KMS-11 (cell line): ENCODE measurements around the gene PTBP2.

Source experiments
- H2AFZ ChIP-seq: fragments of 200-600 bp; sonication (generic); 2 replicates; pipeline ENCODE4 v1.6.1; 2016; ENCODE audit warnings: antibody characterized with exemption, mixed run types, low read depth
- H3K27ac ChIP-seq: fragments of 200-600 bp; sonication (generic); 2 replicates; pipeline ENCODE4 v1.6.1; 2016; ENCODE audit warnings: mild to moderate bottlenecking, mixed run types
- H3K27me3 ChIP-seq: fragments of 200-600 bp; sonication (generic); 2 replicates; pipeline ENCODE4 v1.6.1; 2017; ENCODE audit warnings: mild to moderate bottlenecking, low read depth, mixed run types, moderate library complexity; ENCODE audit not compliant: insufficient read depth
- H3K36me3 ChIP-seq: fragments of 200-600 bp; sonication (generic); 2 replicates; pipeline ENCODE4 v1.6.1; 2017; ENCODE audit warnings: mild to moderate bottlenecking, mixed run types; ENCODE audit not compliant: insufficient read depth
- H3K4me1 ChIP-seq: fragments of 200-600 bp; sonication (generic); 2 replicates; pipeline ENCODE4 v1.6.1; 2016; ENCODE audit warnings: mild to moderate bottlenecking, low read depth, mixed run types; ENCODE audit not compliant: poor library complexity, severe bottlenecking
- H3K4me2 ChIP-seq: fragments of 200-600 bp; sonication (generic); 2 replicates; pipeline ENCODE4 v1.7.0; 2016; ENCODE audit warnings: mild to moderate bottlenecking, mixed run types
- H3K4me3 ChIP-seq: fragments of 200-600 bp; sonication (generic); IDR thresholded peaks from 2 replicates; pipeline ENCODE4 v1.6.1; 2017; ENCODE audit warnings: low read depth, low read length, mixed read lengths; ENCODE audit not compliant: insufficient read depth
- H3K79me2 ChIP-seq: fragments of 200-600 bp; sonication (generic); 2 replicates; pipeline ENCODE4 v1.6.1; 2016; ENCODE audit warnings: low read depth, mixed run types; ENCODE audit not compliant: insufficient read depth
- H3K9ac ChIP-seq: fragments of 200-600 bp; sonication (generic); 2 replicates; pipeline ENCODE4 v1.6.1; 2016; ENCODE audit warnings: mild to moderate bottlenecking, mixed run types
- H4K20me1 ChIP-seq: fragments of 200-600 bp; sonication (generic); 2 replicates; pipeline ENCODE4 v1.6.1; 2016; ENCODE audit warnings: mild to moderate bottlenecking, mixed run types; ENCODE audit not compliant: insufficient read depth
- CTCF ChIP-seq: fragments of 200-600 bp; sonication (generic); conservative IDR thresholded peaks from 2 replicates; pipeline ENCODE4 v1.6.1; 2017; ENCODE audit warnings: low read depth, mild to moderate bottlenecking, antibody characterized with exemption, low read length, moderate library complexity, mixed read lengths

Gene PTBP2

GRCh38 chr1:96861836-96862235 lies 140.3 kb downstream of the PTBP2 start:
- H3K4me2 ChIP-seq = no peak overlapping the region
- no peaks in the 10 kb centered on the region for H3K27me3 ChIP-seq
- no peak overlapping the region for H2AFZ ChIP-seq
- H3K36me3 ChIP-seq = no peaks in the 10 kb centered on the region
- H3K27ac ChIP-seq = no peak overlapping the region
- no peak for TF ChIP-seq CTCF
- H3K4me1 ChIP-seq = no peaks in the 10 kb centered on the region
- H3K4me3 ChIP-seq = no peak overlapping the region
- H3K9ac ChIP-seq = no peak overlapping the region
- H4K20me1 ChIP-seq = no peaks in the 10 kb centered on the region
- H3K79me2 ChIP-seq = no peaks in the 10 kb centered on the region

DNA sequence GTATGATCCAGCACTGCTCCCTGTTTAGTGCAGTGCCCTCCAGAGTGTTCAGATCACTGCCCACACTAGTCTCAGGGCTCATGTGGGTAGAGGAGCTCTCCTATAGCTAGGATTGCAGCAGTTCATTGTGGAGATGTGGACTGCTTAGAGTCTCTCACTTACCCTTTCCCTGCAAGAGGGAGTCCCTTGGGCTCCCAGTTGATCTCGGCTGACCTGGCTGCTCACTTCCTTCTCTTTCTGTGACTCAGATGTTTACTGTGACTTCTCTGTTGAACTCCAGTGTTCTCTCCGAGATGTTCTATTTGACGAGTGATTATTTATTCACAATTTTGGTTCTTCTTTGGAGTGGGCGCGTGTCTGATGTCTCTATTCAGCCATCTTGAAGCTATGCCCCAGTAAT lies 141.9 kb downstream of the PTBP2 start:
- Histone ChIP-seq H2AFZ (no peak overlapping the region), H3K27ac (no peak overlapping the region), H3K79me2 (no peaks in the 10 kb centered on the region), H3K4me1 (no peaks in the 10 kb centered on the region), H4K20me1 (no peaks in the 10 kb centered on the region), H3K4me2 (no peak overlapping the region), H3K9ac (no peak overlapping the region), H3K36me3 (no peaks in the 10 kb centered on the region), H3K27me3 (no peaks in the 10 kb centered on the region), H3K4me3 (no peak overlapping the region)
- TF ChIP-seq CTCF = no peak
